ENCODE measurements around the gene CMTR2.

Gene CMTR2

GRCh38 chr16:71250461-71251235 is 38.6 kb downstream of the CMTR2 start:
- no peaks in the 10 kb centered on the region for H3K9me3 Mint-ChIP-seq
- ATAC-seq (no peak), DNase-seq (no peak)
- H3K27me3 Mint-ChIP-seq, result no peaks in the 10 kb centered on the region
- H3K4me3 Mint-ChIP-seq, result no peak overlapping the region
- H3K4me1 Mint-ChIP-seq, result peaks cover 8% of the 10 kb centered on the region
- no peak overlapping the region for H3K27ac Mint-ChIP-seq

DNA sequence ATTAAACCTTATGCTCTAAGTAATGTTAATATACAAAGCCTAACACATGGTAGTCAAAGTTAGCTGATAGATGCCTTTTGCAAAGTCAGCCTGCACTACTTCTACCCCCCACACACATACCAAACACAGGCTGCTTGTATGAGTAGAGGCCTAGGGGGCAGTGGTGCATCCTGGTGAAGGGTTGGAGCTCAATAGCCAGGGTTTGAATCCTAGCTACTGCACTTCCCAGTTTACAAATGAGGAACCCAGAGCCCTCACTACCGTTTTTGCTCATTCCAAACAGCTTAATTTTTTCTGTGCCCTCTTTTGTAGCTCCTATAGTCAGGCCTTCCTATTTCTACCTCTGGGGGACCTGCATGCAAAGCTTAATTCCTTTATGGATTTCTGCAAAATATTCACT is 39.8 kb downstream of the CMTR2 start:
- H3K9me3 Mint-ChIP-seq, result no peaks in the 10 kb centered on the region
- H3K4me1 Mint-ChIP-seq, result no peaks in the 10 kb centered on the region
- no peak for DNase-seq
- no peak overlapping the region for H3K4me3 Mint-ChIP-seq
- H3K27me3 Mint-ChIP-seq, result no peaks in the 10 kb centered on the region
- no peak overlapping the region for H3K27ac Mint-ChIP-seq
- ATAC-seq, result no peak

DNA sequence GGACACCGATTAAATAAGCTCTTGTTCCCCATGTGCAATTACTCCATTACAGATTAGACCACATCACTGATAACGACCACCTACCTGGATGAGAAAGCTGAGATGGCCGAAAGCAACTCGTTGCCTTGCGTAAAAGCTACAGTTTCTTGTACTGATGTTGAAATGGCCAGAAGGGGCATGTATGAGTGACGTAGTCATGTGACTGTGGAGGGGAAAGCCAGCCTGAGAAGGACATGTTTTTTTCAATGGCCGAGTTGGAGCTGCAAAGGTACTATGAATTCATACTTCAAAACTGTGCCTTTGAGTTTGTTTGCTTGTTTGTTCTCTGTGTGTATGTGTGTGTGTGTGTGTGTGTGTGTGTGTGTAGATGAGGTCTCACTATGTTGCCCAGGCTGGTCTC is 41.7 kb downstream of the CMTR2 start:
- no peak for DNase-seq
- Mint-ChIP-seq H3K4me3 (no peak overlapping the region), H3K9me3 (no peaks in the 10 kb centered on the region), H3K27me3 (no peaks in the 10 kb centered on the region), H3K27ac (no peak overlapping the region), H3K4me1 (no peaks in the 10 kb centered on the region)
- ATAC-seq, result no peak

DNA sequence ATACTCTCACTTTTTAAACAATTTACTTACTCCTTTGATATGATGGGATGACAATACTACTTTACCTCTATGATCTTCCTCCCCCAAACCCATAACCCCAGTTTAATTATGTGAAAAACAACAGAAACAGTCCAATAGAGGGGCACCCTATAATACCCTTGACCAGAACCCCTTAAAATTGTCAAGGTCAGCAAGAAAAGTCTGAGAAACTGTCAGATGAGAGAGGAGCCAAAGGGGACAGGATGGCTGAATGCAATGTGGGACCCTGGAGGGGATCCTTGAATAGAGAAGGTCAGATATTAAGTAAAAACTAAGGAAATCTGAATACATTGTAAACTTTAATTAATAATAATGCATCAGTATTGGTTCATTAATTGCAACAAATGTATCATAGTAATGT is 42.9 kb downstream of the CMTR2 start:
- Mint-ChIP-seq H3K4me3 (no peak overlapping the region), H3K27ac (no peak overlapping the region), H3K9me3 (no peaks in the 10 kb centered on the region), H3K4me1 (no peaks in the 10 kb centered on the region), H3K27me3 (no peaks in the 10 kb centered on the region)
- no peak for ATAC-seq
- no peak for DNase-seq

DNA sequence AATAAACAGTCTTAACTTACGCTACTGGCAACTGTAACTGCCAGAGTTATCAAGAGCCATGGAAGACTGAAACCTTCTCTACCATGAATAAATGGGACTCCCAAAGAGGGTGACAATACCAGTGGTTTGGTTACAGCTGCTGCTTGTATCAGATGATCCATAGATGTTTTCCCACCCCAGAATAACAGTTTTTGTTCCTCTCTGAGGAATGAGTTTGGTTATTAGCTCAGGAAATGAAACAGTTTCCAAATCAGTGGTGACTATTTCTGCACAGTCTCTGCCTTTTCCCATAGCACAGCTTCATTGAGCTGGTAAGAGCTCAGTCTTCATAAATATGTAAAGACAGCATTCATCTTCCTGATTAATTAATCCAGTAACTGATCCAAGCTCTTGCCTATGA is 44.7 kb downstream of the CMTR2 start:
- no peak for DNase-seq
- Mint-ChIP-seq H3K9me3 (no peaks in the 10 kb centered on the region), H3K27me3 (peaks cover 8% of the 10 kb centered on the region), H3K4me1 (no peaks in the 10 kb centered on the region), H3K27ac (no peak overlapping the region), H3K4me3 (no peak overlapping the region)
- ATAC-seq, result no peak

GRCh38 chr16:71242601-71243000 is 46.6 kb downstream of the CMTR2 start:
- peaks cover 10% of the 10 kb centered on the region for H3K27me3 Mint-ChIP-seq
- DNase-seq (no peak), ATAC-seq (no peak)

GRCh38 chr16:71242036-71242435 is 47.2 kb downstream of the CMTR2 start:
- Mint-ChIP-seq H3K4me3 (no peak overlapping the region), H3K9me3 (no peaks in the 10 kb centered on the region), H3K4me1 (no peaks in the 10 kb centered on the region), H3K27ac (no peak overlapping the region), H3K27me3 (peaks cover 10% of the 10 kb centered on the region)
- ATAC-seq, result no peak
- no peak for DNase-seq

More at GRCh38 chr16:71242601-71243000, 46.6 kb downstream of the CMTR2 start:
- no peak overlapping the region for H3K4me3 Mint-ChIP-seq
- H3K9me3 Mint-ChIP-seq, result no peaks in the 10 kb centered on the region
- no peaks in the 10 kb centered on the region for H3K4me1 Mint-ChIP-seq
- H3K27ac Mint-ChIP-seq, result no peak overlapping the region

All from stimulated activated naive CD8-positive, alpha-beta T cell treated with anti-CD3 and anti-CD28 coated beads, Interleukin-15, amount 100 ng/mL, for 72 hours (primary cell).